GM12878 (cell line): ENCODE measurements around the gene GNAI2. TPM values are rescaled to one million over a fixed set of nuclear protein-coding genes. Genes with fewer than 3 reads are reported as not detected.

ENCODE experiments used
- ASH2L ChIP-seq: fragments of 300-600, 200-600 bp; sonication (generic); IDR thresholded peaks from 2 replicates; pipeline ENCODE4 v1.6.1; 2017; ENCODE audit warnings: low read depth, mild to moderate bottlenecking, borderline replicate concordance
- ATF2 ChIP-seq: IDR thresholded peaks from 2 replicates; pipeline ENCODE4 v1.6.1; 2012; ENCODE audit warnings: low read length, inconsistent platforms
- ATF7 ChIP-seq: fragments of 450-650 bp; IDR thresholded peaks from 2 replicates; pipeline ENCODE4 v1.6.1; 2016; ENCODE audit warnings: low read depth, mild to moderate bottlenecking
- CEBPB ChIP-seq, 2 experiments: fragments of 150-350 bp in 1 of 2; IDR thresholded peaks; 2 replicates each; pipeline ENCODE4 v1.6.1; 2012 to 2014; ENCODE audit warnings: low read depth in 2 of 2, low read length in 2 of 2, borderline replicate concordance in 1 of 2, inconsistent platforms in 1 of 2
- E2F8 ChIP-seq: fragments of 450-650 bp; IDR thresholded peaks from 2 replicates; pipeline ENCODE4 v1.6.1; 2018; ENCODE audit warnings: mild to moderate bottlenecking, low read depth, moderate library complexity; ENCODE audit not compliant: partially characterized antibody
- EGR1 ChIP-seq, 2 experiments: IDR thresholded peaks; 1 replicate in 1 of 2; 2 replicates in 1 of 2; pipeline ENCODE4 v1.6.1; 2011 to 2012; ENCODE audit warnings: low read depth in 2 of 2, low read length in 2 of 2, borderline replicate concordance in 1 of 2, mild to moderate bottlenecking in 1 of 2, moderate library complexity in 1 of 2
- GABPA ChIP-seq: IDR thresholded peaks from 2 replicates; pipeline ENCODE4 v1.6.1; 2014; ENCODE audit warnings: antibody characterized with exemption, low read depth, mild to moderate bottlenecking, inconsistent platforms
- HDAC2 ChIP-seq: fragments of 200-600 bp; sonication (generic); IDR thresholded peaks from 2 replicates; pipeline ENCODE4 v1.6.1; 2017
- KLF5 ChIP-seq: fragments of 450-650 bp; IDR thresholded peaks from 2 replicates; pipeline ENCODE4 v1.6.1; 2014; ENCODE audit warnings: mild to moderate bottlenecking; ENCODE audit not compliant: partially characterized antibody
- MLLT1 ChIP-seq: fragments of 450-650 bp; IDR thresholded peaks from 2 replicates; pipeline ENCODE4 v1.6.1; 2016; ENCODE audit warnings: mild to moderate bottlenecking
- NRF1 ChIP-seq: conservative IDR thresholded peaks from 2 replicates; pipeline ENCODE4 v1.6.1; 2011; ENCODE audit warnings: mild to moderate bottlenecking, low read depth, low read length, improper control_type of control experiment
- PKNOX1 ChIP-seq: fragments of 450-650 bp; IDR thresholded peaks from 2 replicates; pipeline ENCODE4 v1.6.1; 2016; ENCODE audit warnings: mild to moderate bottlenecking
- RAD21 ChIP-seq: IDR thresholded peaks from 2 replicates; pipeline ENCODE4 v1.6.1; 2011; ENCODE audit warnings: mild to moderate bottlenecking, low read depth, low read length, moderate library complexity; ENCODE audit not compliant: insufficient read depth
- RFX5 ChIP-seq: IDR thresholded peaks from 2 replicates; pipeline ENCODE4 v1.6.1; 2011; ENCODE audit warnings: low read depth, low read length, improper control_type of control experiment
- SMARCA5 ChIP-seq: fragments of 450-650 bp; IDR thresholded peaks from 2 replicates; pipeline ENCODE4 v1.6.1; 2017; ENCODE audit warnings: mild to moderate bottlenecking
- SPI1 ChIP-seq: IDR thresholded peaks from 2 replicates; pipeline ENCODE4 v1.6.1; 2011; ENCODE audit warnings: low read depth, mild to moderate bottlenecking, low read length, moderate library complexity, borderline replicate concordance; ENCODE audit not compliant: insufficient read depth
- ZBTB4 ChIP-seq: fragments of 450-650 bp; formaldehyde crosslinking; IDR thresholded peaks from 2 replicates; pipeline ENCODE4 v1.4.0; 2022; ENCODE audit warnings: mild to moderate bottlenecking, moderate library complexity
- ZNF217 ChIP-seq: fragments of 450-650 bp; IDR thresholded peaks from 2 replicates; pipeline ENCODE4 v1.6.1; 2017; ENCODE audit warnings: antibody characterized with exemption, mild to moderate bottlenecking
- ZSCAN29 ChIP-seq: fragments of 450-650 bp; IDR thresholded peaks from 2 replicates; pipeline ENCODE4 v1.6.1; 2017; ENCODE audit warnings: mild to moderate bottlenecking, moderate library complexity
- polyA plus RNA-seq, 11 experiments: library from polyadenylated mRNA; depleted of rRNA in 4 of 11; unstranded in 6 of 11; stranded (reverse) in 5 of 11; fragments of >200 nt; fragmentation: Nextera tagmentation in 4 of 11; fragmentation: Illumina TruSeq in 1 of 11; extraction: Ambion mirVana in 4 of 11; extraction: Trizol in 1 of 11; gene quantifications; 1 replicate in 1 of 11; 2 replicates in 10 of 11; pipeline versions ENCODE4 v1.2.1 to v1.2.3, GENCODE V29; 2011 to 2016; ENCODE audit warnings: inconsistent platforms in 2 of 11, missing spikeins in 2 of 11, low read depth in 1 of 11
- total RNA-seq, 4 experiments: library from RNA; depleted of rRNA in 3 of 4; stranded (reverse); fragments of >200 nt in 3 of 4; fragmentation: Illumina TruSeq in 1 of 4; extraction: Trizol in 1 of 4; gene quantifications; 2 replicates each; pipeline versions ENCODE4 v1.2.1 to v1.2.3, GENCODE V29; 2013 to 2021

The GNAI2 gene
- total and polyA plus RNA-seq, 10 of the 15 experiments (the other 5 are each of a cell fraction or from before 2014, with no cell fraction given): 5.0 to 346 (median 237) TPM

- TF ChIP-seq HDAC2: no peak
- TF ChIP-seq RFX5: peak; percentile 53; the same call in 1 of the 2 replicates
- no peak for TF ChIP-seq ZNF217
- TF ChIP-seq PKNOX1: peak; percentile 43; the same call in 1 of the 2 replicates
- TF ChIP-seq ATF7: peak; percentile 20; the same call in 1 of the 2 replicates
- no peak for TF ChIP-seq CEBPB (IDR thresholded peaks at IDR 0.05; ENCODE audit: borderline replicate concordance in 1 of 2, low read depth in 2 of 2, low read length in 2 of 2)
- no peak for TF ChIP-seq SPI1
- TF ChIP-seq SMARCA5: no peak
- no peak for TF ChIP-seq GABPA
- no peak for TF ChIP-seq ASH2L
- TF ChIP-seq ATF2: no peak
- peak; percentile 14; a peak in 2 of 3 replicates for TF ChIP-seq EGR1 (IDR thresholded peaks at IDR 0.05; ENCODE audit: borderline replicate concordance in 1 of 2, low read depth in 2 of 2, low read length in 2 of 2)
- TF ChIP-seq E2F8: no peak
- TF ChIP-seq ZSCAN29: no peak
- TF ChIP-seq NRF1: peak; percentile 35; the same call in 1 of the 2 replicates
- peak; percentile 89 for TF ChIP-seq KLF5
- TF ChIP-seq MLLT1: peak; percentile 21; the same call in 1 of the 2 replicates
- no peak for TF ChIP-seq ZBTB4 (CRISPR knock-in tag)
- TF ChIP-seq RAD21: no peak
Measured at GRCh38 chr3:50292159-50293078, 56.4 kb downstream of the GNAI2 start, which contains the start of gene IFRD2 (continued).
